ENCODE data around the gene CA5A.
A peak's percentile ranks its signal among the peaks of the same experiment; 100 is the strongest.
"Not testable (repeated sequence)": the region's sequence is repeated elsewhere in the genome, so short reads cannot be mapped to it uniquely, and the experiment has no call there.

GRCh38 chr16:87909203-87909935 lies 27.0 kb downstream of the CA5A start:
- not testable (repeated sequence) for TF ChIP-seq REST (IDR thresholded peaks at IDR 0.05; ENCODE audit: low read depth); YY1 (IDR thresholded peaks at IDR 0.05; ENCODE audit: low read depth); FOXM1 (IDR thresholded peaks at IDR 0.05; ENCODE audit: borderline replicate concordance, low read depth); TAF1 (IDR thresholded peaks at IDR 0.05; ENCODE audit: low read depth); TCF12 (IDR thresholded peaks at IDR 0.05; ENCODE audit: low read depth); CREB1 (IDR thresholded peaks at IDR 0.05; ENCODE audit: low read depth); TEAD4 (IDR thresholded peaks at IDR 0.05); CEBPB (IDR thresholded peaks at IDR 0.05); ZBTB7A (IDR thresholded peaks at IDR 0.05; ENCODE audit: low read depth); EP300 (IDR thresholded peaks at IDR 0.05; ENCODE audit: borderline replicate concordance)
- TF ChIP-seq RAD21 (IDR thresholded peaks at IDR 0.05; ENCODE audit: low read depth), result peak; percentile 94
- TF ChIP-seq, protein P1, sequence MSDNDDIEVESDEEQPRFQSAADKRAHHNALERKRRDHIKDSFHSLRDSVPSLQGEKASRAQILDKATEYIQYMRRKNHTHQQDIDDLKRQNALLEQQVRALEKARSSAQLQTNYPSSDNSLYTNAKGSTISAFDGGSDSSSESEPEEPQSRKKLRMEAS (IDR thresholded peaks at IDR 0.05), result peak; percentile 79
